OCI-LY3 (cell line): Measurements from ENCODE around the gene MAML1.

Source experiments
- H2AFZ ChIP-seq: fragments of 200-600, 300-600 bp; shearing (Covaris generic); 2 replicates; pipeline ENCODE4 v1.6.0; 2014; ENCODE audit warnings: antibody characterized with exemption, low read depth, low read length
- H3K27ac ChIP-seq: fragments of 200-600, 300-600 bp; sonication (generic); 2 replicates; pipeline ENCODE4 v1.5.1; 2014; ENCODE audit warnings: mild to moderate bottlenecking, low read length, moderate library complexity, mixed read lengths
- H3K27me3 ChIP-seq: fragments of 200-600, 300-600 bp; sonication (generic); 2 replicates; pipeline ENCODE4 v1.6.1; 2014; ENCODE audit warnings: low read depth, low read length, mixed read lengths
- H3K36me3 ChIP-seq: fragments of 200-600, 300-600 bp; sonication (generic); replicated peaks from 2 replicates; pipeline ENCODE3; 2014; ENCODE audit warnings: low read depth, low read length, mixed read lengths
- H3K4me1 ChIP-seq: fragments of 300-600, 200-600 bp; sonication (generic); 2 replicates; pipeline ENCODE4 v1.6.1; 2014; ENCODE audit warnings: low read length, mixed read lengths
- H3K4me2 ChIP-seq: fragments of 200-600, 300-600 bp; sonication (generic); 2 replicates; pipeline ENCODE4 v1.6.1; 2014; ENCODE audit warnings: low read length, mixed read lengths
- H3K4me3 ChIP-seq: fragments of 300-600, 200-600 bp; sonication (generic); 2 replicates; pipeline ENCODE4 v1.5.1; 2014; ENCODE audit warnings: antibody characterized with exemption, mild to moderate bottlenecking, low read length, moderate library complexity
- H3K79me2 ChIP-seq: fragments of 300-600, 200-600 bp; shearing (Covaris generic); 2 replicates; pipeline ENCODE4 v1.6.1; 2014; ENCODE audit warnings: mild to moderate bottlenecking, low read length, mixed read lengths
- H3K9ac ChIP-seq: fragments of 300-600, 200-600 bp; shearing (Covaris generic); 2 replicates; pipeline ENCODE4 v1.6.0; 2014; ENCODE audit warnings: mild to moderate bottlenecking, low read length, moderate library complexity
- H3K9me3 ChIP-seq: fragments of 200-600, 300-600 bp; shearing (Covaris generic); 2 replicates; pipeline ENCODE4 v1.6.1; 2014; ENCODE audit warnings: low read length, mixed read lengths; ENCODE audit not compliant: insufficient read depth
- H4K20me1 ChIP-seq: fragments of 200-600, 300-600 bp; sonication (generic); 2 replicates; pipeline ENCODE4 v1.6.1; 2016; ENCODE audit warnings: low read length, mixed read lengths; ENCODE audit not compliant: insufficient read depth
- CTCF ChIP-seq: fragments of 200-600, 300-600 bp; sonication (generic); IDR thresholded peaks from 2 replicates; pipeline ENCODE4 v1.5.1; 2014; ENCODE audit warnings: antibody characterized with exemption, low read length, low read depth
- EZH2phosphoT487 ChIP-seq: fragments of 200-600 bp; shearing (Covaris generic); IDR thresholded peaks from 2 replicates; pipeline ENCODE4 v1.6.1; 2018; ENCODE audit warnings: antibody characterized with exemption, mixed run types, low read depth

The MAML1 gene

GRCh38 chr5:179763215-179763945 lies 30.8 kb downstream of the MAML1 start:
- TF ChIP-seq CTCF (peak; percentile 93), EZH2phosphoT487 (no peak)
- no peaks in the 10 kb centered on the region for H3K27me3 ChIP-seq
- peaks cover 51% of the 10 kb centered on the region for H4K20me1 ChIP-seq
- peak overlapping the region; percentile 35; the same call in 1 of the 2 replicates for H3K4me2 ChIP-seq
- no peaks in the 10 kb centered on the region for H3K9me3 ChIP-seq
- peaks cover 87% of the 10 kb centered on the region for H3K79me2 ChIP-seq
- H3K9ac ChIP-seq: no peak overlapping the region
- H3K4me3 ChIP-seq: no peak overlapping the region
- no peak overlapping the region for H3K27ac ChIP-seq
- peaks cover 25% of the 10 kb centered on the region for H3K36me3 ChIP-seq
- peaks cover 52% of the 10 kb centered on the region for H3K4me1 ChIP-seq
- H2AFZ ChIP-seq: no peak overlapping the region

GRCh38 chr5:179764056-179764455 lies 31.4 kb downstream of the MAML1 start:
- Histone ChIP-seq H3K4me2 (no peak overlapping the region), H3K27ac (no peak overlapping the region), H2AFZ (no peak overlapping the region), H3K36me3 (peaks cover 31% of the 10 kb centered on the region), H4K20me1 (peaks cover 55% of the 10 kb centered on the region), H3K4me1 (peaks cover 45% of the 10 kb centered on the region), H3K9ac (no peak overlapping the region), H3K9me3 (no peaks in the 10 kb centered on the region), H3K27me3 (no peaks in the 10 kb centered on the region), H3K4me3 (no peak overlapping the region), H3K79me2 (peaks cover 85% of the 10 kb centered on the region)
- TF ChIP-seq EZH2phosphoT487 (no peak), CTCF (no peak)

DNA sequence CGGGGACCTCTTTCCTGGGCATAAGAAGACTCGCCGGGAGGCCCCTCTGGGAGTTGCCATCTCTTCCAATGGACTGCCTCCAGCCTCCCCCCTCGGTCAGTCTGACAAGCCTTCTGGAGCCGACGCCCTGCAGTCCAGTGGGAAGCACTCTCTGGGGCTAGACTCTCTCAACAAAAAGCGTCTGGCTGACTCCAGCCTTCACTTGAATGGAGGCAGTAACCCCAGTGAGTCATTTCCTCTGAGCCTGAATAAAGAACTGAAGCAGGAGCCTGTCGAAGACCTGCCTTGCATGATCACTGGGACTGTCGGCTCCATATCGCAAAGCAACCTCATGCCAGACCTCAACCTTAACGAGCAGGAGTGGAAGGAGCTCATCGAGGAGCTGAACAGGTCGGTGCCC lies 32.8 kb downstream of the MAML1 start:
- peaks cover 73% of the 10 kb centered on the region for H3K79me2 ChIP-seq
- H3K9me3 ChIP-seq: no peaks in the 10 kb centered on the region
- no peaks in the 10 kb centered on the region for H3K27me3 ChIP-seq
- no peak overlapping the region for H2AFZ ChIP-seq
- no peak overlapping the region for H3K9ac ChIP-seq
- H3K4me1 ChIP-seq: peaks cover 31% of the 10 kb centered on the region
- no peak overlapping the region for H3K27ac ChIP-seq
- H3K4me2 ChIP-seq: no peak overlapping the region
- TF ChIP-seq EZH2phosphoT487 (no peak), CTCF (no peak)
- H3K36me3 ChIP-seq: peaks cover 39% of the 10 kb centered on the region
- H4K20me1 ChIP-seq: peaks cover 46% of the 10 kb centered on the region
- no peak overlapping the region for H3K4me3 ChIP-seq

GRCh38 chr5:179766021-179766725 lies 33.6 kb downstream of the MAML1 start:
- Histone ChIP-seq H2AFZ (no peak overlapping the region), H3K27ac (no peak overlapping the region), H3K9me3 (no peaks in the 10 kb centered on the region), H3K79me2 (peaks cover 66% of the 10 kb centered on the region), H3K9ac (no peak overlapping the region), H3K36me3 (peaks cover 46% of the 10 kb centered on the region), H3K4me2 (no peak overlapping the region), H3K27me3 (no peaks in the 10 kb centered on the region), H4K20me1 (peaks cover 45% of the 10 kb centered on the region), H3K4me3 (no peak overlapping the region), H3K4me1 (peaks cover 24% of the 10 kb centered on the region)
- TF ChIP-seq EZH2phosphoT487: no peak
- no peak for TF ChIP-seq CTCF
